ENCODE results near the gene OSER1. TPM values are rescaled to one million over a fixed set of nuclear protein-coding genes. Genes with fewer than 3 reads are reported as not detected.

OSER1 gene
- total and polyA plus RNA-seq, 9 of the 15 experiments (the other 6 are each of a cell fraction or from before 2014, with no cell fraction given) = 15.5 to 57.3 (median 19.9) TPM

- TF ChIP-seq TBP (optimal IDR thresholded peaks at IDR 0.05; ENCODE audit: low read depth, low read length) (peak; percentile 75), SAFB2 (IDR thresholded peaks at IDR 0.05; ENCODE audit: borderline replicate concordance, low read depth, low read length, severe bottlenecking) (no peak), ZNF146 (CRISPR knock-in tag; IDR thresholded peaks at IDR 0.05; ENCODE audit: unreplicated experiment) (no peak), ELK3 (CRISPR knock-in tag; IDR thresholded peaks at IDR 0.05) (no peak), PCBP1 (IDR thresholded peaks at IDR 0.05; ENCODE audit: low read depth, low read length, poor library complexity, severe bottlenecking) (peak; percentile 27), ZNF282 (CRISPR knock-in tag; IDR thresholded peaks at IDR 0.05) (no peak), RHOXF2B (CRISPR knock-in tag; conservative IDR thresholded peaks at IDR 0.05) (no peak), CUX1 (CRISPR knock-in tag; IDR thresholded peaks at IDR 0.05) (no peak), ZNF274 (IDR thresholded peaks at IDR 0.05; ENCODE audit: borderline replicate concordance, low read depth, low read length) (no peak), SRF (CRISPR knock-in tag; IDR thresholded peaks at IDR 0.05) (no peak; a peak in 2 of 4 replicates), CGGBP1 (CRISPR knock-in tag; IDR thresholded peaks at IDR 0.05) (no peak), ETV5 (CRISPR knock-in tag; IDR thresholded peaks at IDR 0.05; ENCODE audit: low read depth) (no peak), PATZ1 (CRISPR knock-in tag; IDR thresholded peaks at IDR 0.05; ENCODE audit: borderline replicate concordance) (no peak), SUPT5H (IDR thresholded peaks at IDR 0.05) (peak; percentile 82), SNIP1 (IDR thresholded peaks at IDR 0.05; ENCODE audit: low read depth) (no peak), ZFX (CRISPR knock-in tag; IDR thresholded peaks at IDR 0.05) (peak; percentile 89), TEAD4 (IDR thresholded peaks at IDR 0.05; ENCODE audit: low read length) (no peak), TEAD4 (CRISPR knock-in tag; IDR thresholded peaks at IDR 0.05; ENCODE audit: borderline replicate concordance) (no peak), KLF16 (IDR thresholded peaks at IDR 0.05) (peak; percentile 47), ZNF436 (CRISPR knock-in tag; IDR thresholded peaks at IDR 0.05) (no peak)
Observed at GRCh38 chr20:44210406-44211176, at the start of gene OSER1 (continued).
